Neural progenitor cell (in vitro differentiated cells): Measurements from ENCODE around the gene ANO4.

Source experiments
- CTCF ChIP-seq: fragments of 200-600 bp; sonication (generic); IDR thresholded peaks from 2 replicates; pipeline ENCODE4 v1.5.1; 2017; ENCODE audit warnings: antibody characterized with exemption, mild to moderate bottlenecking
- EZH2 ChIP-seq: fragments of 200-600 bp; sonication (generic); IDR thresholded peaks from 2 replicates; pipeline ENCODE4 v1.6.1; 2017; ENCODE audit warnings: antibody characterized with exemption, mild to moderate bottlenecking, moderate library complexity

GRCh38 chr12:100808777-100809176 lies 14.2 kb downstream of the ANO4 start:
- TF ChIP-seq CTCF: no peak
- no peak for TF ChIP-seq EZH2
